GM12864 (cell line): ENCODE results near the gene ASB13.

ENCODE experiments used
- DNase-seq: peaks from one replicate; pipeline ENCODE4 v3.0.0-alpha.2; 2011; ENCODE audit warnings: low read depth
- H3K4me3 ChIP-seq: 2 replicates; pipeline ENCODE4 v1.5.1; 2011; ENCODE audit warnings: mild to moderate bottlenecking, low read depth, low read length, control low read depth
- CTCF ChIP-seq: IDR thresholded peaks from 2 replicates; pipeline ENCODE4 v1.5.1; 2011; ENCODE audit warnings: low read depth, mild to moderate bottlenecking, moderate library complexity, low read length, control low read depth, inconsistent platforms; ENCODE audit errors: missing control alignments

The ASB13 gene

GRCh38 chr10:5643346-5644067 is 22.9 kb downstream of the ASB13 start:
- H3K4me3 ChIP-seq: no peak overlapping the region
- TF ChIP-seq CTCF: no peak
- DNase-seq: no peak

- DNase-seq: no peak
- H3K4me3 ChIP-seq: no peak overlapping the region
- no peak for TF ChIP-seq CTCF
Observed at GRCh38 chr10:5641501-5641900, 24.9 kb downstream of the ASB13 start.

GRCh38 chr10:5640501-5640900 is 25.9 kb downstream of the ASB13 start:
- no peak for DNase-seq
- H3K4me3 ChIP-seq: no peak overlapping the region
- TF ChIP-seq CTCF: no peak

GRCh38 chr10:5640036-5640435 is 26.4 kb downstream of the ASB13 start:
- no peak for TF ChIP-seq CTCF
- DNase-seq: no peak
- H3K4me3 ChIP-seq: no peak overlapping the region

- no peak for TF ChIP-seq CTCF
- no peak overlapping the region for H3K4me3 ChIP-seq
- no peak for DNase-seq
Observed at GRCh38 chr10:5639066-5639465, 27.3 kb downstream of the ASB13 start.

- H3K4me3 ChIP-seq: no peak overlapping the region
- TF ChIP-seq CTCF: no peak
- no peak for DNase-seq
Observed at GRCh38 chr10:5638494-5638893, 27.9 kb downstream of the ASB13 start.

GRCh38 chr10:5634918-5635317 is 31.5 kb downstream of the ASB13 start:
- no peak for TF ChIP-seq CTCF
- no peak for DNase-seq
- no peak overlapping the region for H3K4me3 ChIP-seq
